Measurements from ENCODE around the gene GPR137. TPM values are rescaled to one million over a fixed set of nuclear protein-coding genes. Genes with fewer than 3 reads are reported as not detected.
A peak's percentile ranks its signal among the peaks of the same experiment; 100 is the strongest.

Gene GPR137
- total and polyA plus RNA-seq, 2 experiments from 2014 or later, result 16.3 to 32.5 TPM

DNA sequence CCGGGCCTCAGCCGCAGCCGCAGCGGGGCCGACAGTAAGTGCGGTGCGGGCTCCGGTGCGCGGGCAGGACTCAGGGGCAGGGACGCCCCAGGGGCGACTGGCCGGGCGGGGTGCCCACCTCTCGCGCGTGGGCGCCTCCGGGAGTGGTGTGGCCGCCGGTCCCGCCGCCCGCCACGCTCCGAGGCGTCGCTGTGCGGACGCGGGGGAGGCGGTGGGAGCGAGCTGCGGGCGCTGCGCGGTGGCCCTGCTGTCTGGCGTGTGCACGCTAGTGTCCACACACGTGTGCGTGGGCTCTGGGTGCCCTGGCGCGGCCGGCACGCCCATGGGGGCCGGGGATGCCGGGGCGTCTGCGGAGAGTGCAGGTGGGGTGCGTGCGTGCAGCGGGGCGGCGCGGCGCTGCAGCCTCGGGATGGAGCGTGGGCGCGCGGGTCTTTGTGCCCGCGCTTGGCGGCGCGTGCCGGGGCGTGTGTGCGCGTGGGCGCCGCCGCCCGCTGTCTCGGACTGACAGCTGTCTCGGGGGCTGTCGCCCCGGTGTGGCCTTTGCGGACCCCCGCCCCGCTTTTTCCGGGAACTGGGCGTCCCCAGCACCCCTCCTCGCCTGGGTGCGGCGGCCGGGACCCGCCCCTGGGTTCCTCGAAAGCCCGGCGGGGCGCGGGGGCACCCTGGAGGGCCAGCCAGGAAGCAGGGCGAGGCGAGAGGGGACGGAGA lies 6.3 kb downstream of the GPR137 start:
- Mint-ChIP-seq H3K27ac (no peak overlapping the region), H3K4me3 (peak overlapping the region; percentile 59; the same call in 2 of the 3 replicates), H3K9me3 (no peaks in the 10 kb centered on the region; the same call in 1 of the 3 replicates), H3K4me1 (peaks cover 6% of the 10 kb centered on the region), H3K27me3 (ENCODE audit: insufficient read depth, low read depth, poor library complexity) (peaks cover 75% of the 10 kb centered on the region), H3K36me3 (ENCODE audit: low read depth) (no peaks in the 10 kb centered on the region; the same call in 2 of the 3 replicates)
- Histone ChIP-seq H3K4me1 (ENCODE audit: insufficient read depth) (no peaks in the 10 kb centered on the region; the same call in 1 of the 2 replicates), H3K27me3 (ENCODE audit: insufficient read depth) (peaks cover 83% of the 10 kb centered on the region), H3K79me2 (replicated peaks; ENCODE audit: insufficient read depth) (no peaks in the 10 kb centered on the region), H4K20me1 (replicated peaks; ENCODE audit: insufficient read depth) (peaks cover 16% of the 10 kb centered on the region), H3F3A (replicated peaks; ENCODE audit: low read depth) (peaks cover 14% of the 10 kb centered on the region; the same call in 1 of the 2 replicates), H3K4me2 (peak overlapping the region; percentile 78), H3K9me2 (ENCODE audit: insufficient read depth) (no peaks in the 10 kb centered on the region), H3K4me3 (peak overlapping the region; percentile 59), H2AFZ (no peak overlapping the region), H3K36me3 (ENCODE audit: insufficient read depth) (no peaks in the 10 kb centered on the region), H3K27ac (ENCODE audit: low read depth) (no peak overlapping the region)
- TF ChIP-seq EZH2phosphoT487 (IDR thresholded peaks at IDR 0.05; ENCODE audit: unreplicated experiment), result peak; percentile 26
- peak; percentile 79 for TF ChIP-seq EZH2 (IDR thresholded peaks at IDR 0.05; ENCODE audit: low read depth, unreplicated experiment)
- TF ChIP-seq CTCF (conservative IDR thresholded peaks at IDR 0.05; ENCODE audit: low read depth in 2 of 2), result no peak
- ATAC-seq, result no peak; the same call in 1 of the 3 replicates
- DNase-seq (ENCODE audit: low spot score), result no peak

DNA sequence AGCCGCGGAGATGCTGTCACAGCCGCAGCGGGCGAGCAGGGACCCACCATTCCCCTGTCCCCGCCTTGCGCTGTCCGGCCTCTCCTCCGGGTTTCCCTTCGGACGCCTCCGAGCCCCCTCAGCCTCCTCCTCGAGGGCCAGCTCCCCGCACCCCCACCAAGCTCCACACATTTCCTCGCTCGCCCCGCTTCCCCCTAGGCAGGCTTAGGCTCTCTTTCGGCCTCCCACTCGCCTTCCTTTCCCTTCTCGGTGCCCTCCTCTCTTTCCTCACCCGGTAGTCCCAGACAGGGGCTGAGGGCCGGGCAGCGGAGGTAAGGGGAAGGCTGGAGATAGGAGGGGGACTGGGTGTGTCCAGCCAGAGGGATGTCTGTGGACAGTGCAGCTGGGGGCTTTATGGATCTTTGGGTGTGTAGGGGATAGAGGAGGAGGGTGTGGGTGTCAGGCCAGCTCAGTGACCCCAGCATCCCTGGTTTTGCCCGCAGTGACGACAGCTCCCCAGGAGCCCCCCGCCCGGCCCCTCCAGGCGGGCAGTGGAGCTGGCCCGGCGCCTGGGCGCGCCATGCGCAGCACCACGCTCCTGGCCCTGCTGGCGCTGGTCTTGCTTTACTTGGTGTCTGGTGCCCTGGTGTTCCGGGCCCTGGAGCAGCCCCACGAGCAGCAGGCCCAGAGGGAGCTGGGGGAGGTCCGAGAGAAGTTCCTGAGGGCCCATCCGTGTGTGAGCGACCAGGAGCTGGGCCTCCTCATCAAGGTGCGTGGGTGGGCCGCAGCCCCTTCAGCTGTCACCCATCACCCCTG lies 7.0 kb downstream of the GPR137 start:
- H2AFZ ChIP-seq, result no peak overlapping the region
- H3K9me2 ChIP-seq (ENCODE audit: insufficient read depth), result no peaks in the 10 kb centered on the region
- peaks cover 85% of the 10 kb centered on the region for H3K27me3 ChIP-seq (ENCODE audit: insufficient read depth)
- peaks cover 80% of the 10 kb centered on the region for H3K27me3 Mint-ChIP-seq (ENCODE audit: insufficient read depth, low read depth, poor library complexity)
- no peaks in the 10 kb centered on the region; the same call in 1 of the 3 replicates for H3K9me3 Mint-ChIP-seq
- no peak overlapping the region for H3K27ac ChIP-seq (ENCODE audit: low read depth)
- H3F3A ChIP-seq (replicated peaks; ENCODE audit: low read depth), result peaks cover 14% of the 10 kb centered on the region; the same call in 1 of the 2 replicates
- H3K4me2 ChIP-seq, result peak overlapping the region; percentile 78
- no peaks in the 10 kb centered on the region; the same call in 2 of the 3 replicates for H3K36me3 Mint-ChIP-seq (ENCODE audit: low read depth)
- no peaks in the 10 kb centered on the region for H3K36me3 ChIP-seq (ENCODE audit: insufficient read depth)
- H3K4me1 ChIP-seq (ENCODE audit: insufficient read depth), result peaks cover 1% of the 10 kb centered on the region; the same call in 1 of the 2 replicates
- peaks cover 16% of the 10 kb centered on the region for H4K20me1 ChIP-seq (replicated peaks; ENCODE audit: insufficient read depth)
- DNase-seq (ENCODE audit: low spot score) (peak; percentile 54), ATAC-seq (peak; percentile 17)
- H3K4me1 Mint-ChIP-seq, result peaks cover 11% of the 10 kb centered on the region
- H3K4me3 Mint-ChIP-seq, result peak overlapping the region; percentile 59
- no peaks in the 10 kb centered on the region for H3K79me2 ChIP-seq (replicated peaks; ENCODE audit: insufficient read depth)
- peak overlapping the region; percentile 59 for H3K4me3 ChIP-seq
- no peak overlapping the region for H3K27ac Mint-ChIP-seq
- TF ChIP-seq CTCF (conservative IDR thresholded peaks at IDR 0.05; ENCODE audit: low read depth in 2 of 2), result no peak
- no peak for TF ChIP-seq POLR2AphosphoS5 (IDR thresholded peaks at IDR 0.05; ENCODE audit: low read depth)
- TF ChIP-seq, protein P1, sequence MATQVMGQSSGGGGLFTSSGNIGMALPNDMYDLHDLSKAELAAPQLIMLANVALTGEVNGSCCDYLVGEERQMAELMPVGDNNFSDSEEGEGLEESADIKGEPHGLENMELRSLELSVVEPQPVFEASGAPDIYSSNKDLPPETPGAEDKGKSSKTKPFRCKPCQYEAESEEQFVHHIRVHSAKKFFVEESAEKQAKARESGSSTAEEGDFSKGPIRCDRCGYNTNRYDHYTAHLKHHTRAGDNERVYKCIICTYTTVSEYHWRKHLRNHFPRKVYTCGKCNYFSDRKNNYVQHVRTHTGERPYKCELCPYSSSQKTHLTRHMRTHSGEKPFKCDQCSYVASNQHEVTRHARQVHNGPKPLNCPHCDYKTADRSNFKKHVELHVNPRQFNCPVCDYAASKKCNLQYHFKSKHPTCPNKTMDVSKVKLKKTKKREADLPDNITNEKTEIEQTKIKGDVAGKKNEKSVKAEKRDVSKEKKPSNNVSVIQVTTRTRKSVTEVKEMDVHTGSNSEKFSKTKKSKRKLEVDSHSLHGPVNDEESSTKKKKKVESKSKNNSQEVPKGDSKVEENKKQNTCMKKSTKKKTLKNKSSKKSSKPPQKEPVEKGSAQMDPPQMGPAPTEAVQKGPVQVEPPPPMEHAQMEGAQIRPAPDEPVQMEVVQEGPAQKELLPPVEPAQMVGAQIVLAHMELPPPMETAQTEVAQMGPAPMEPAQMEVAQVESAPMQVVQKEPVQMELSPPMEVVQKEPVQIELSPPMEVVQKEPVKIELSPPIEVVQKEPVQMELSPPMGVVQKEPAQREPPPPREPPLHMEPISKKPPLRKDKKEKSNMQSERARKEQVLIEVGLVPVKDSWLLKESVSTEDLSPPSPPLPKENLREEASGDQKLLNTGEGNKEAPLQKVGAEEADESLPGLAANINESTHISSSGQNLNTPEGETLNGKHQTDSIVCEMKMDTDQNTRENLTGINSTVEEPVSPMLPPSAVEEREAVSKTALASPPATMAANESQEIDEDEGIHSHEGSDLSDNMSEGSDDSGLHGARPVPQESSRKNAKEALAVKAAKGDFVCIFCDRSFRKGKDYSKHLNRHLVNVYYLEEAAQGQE (IDR thresholded peaks at IDR 0.05; ENCODE audit: unreplicated experiment), result no peak
- no peak for TF ChIP-seq NANOG (IDR thresholded peaks at IDR 0.05; ENCODE audit: borderline replicate concordance)

All from GM23338 (cell line).